Natural killer cell (primary cell): ENCODE data around the gene LCN12. TPM values are rescaled to one million over a fixed set of nuclear protein-coding genes. Genes with fewer than 3 reads are reported as not detected.

Experiments used
- ATAC-seq, 3 donors: fragments of 150-1000 bp in 2 of 3; fragments of 200-7000 bp in 1 of 3; cut with Tn5 transposase; 1 replicate in 1 of 3; 2 replicates in 2 of 3; pipeline ENCODE4 v1.10.0; 2021; ENCODE audit warnings: mild to moderate bottlenecking in 2 of 3, moderate library complexity in 2 of 3
- DNase-seq, 2 donors: peaks; one replicate each; pipeline versions ENCODE4 v3.0.0 to v3.0.0-alpha.2; 2013 to 2021; ENCODE audit warnings: mixed read lengths in 1 of 2
- H3K27ac ChIP-seq: one replicate; pipeline ENCODE4 v1.5.1; 2013; ENCODE audit warnings: mild to moderate bottlenecking, low read length
- H3K27me3 ChIP-seq: one replicate; pipeline ENCODE4 v1.6.1; 2013; ENCODE audit warnings: low read length; ENCODE audit not compliant: control insufficient read depth, insufficient read depth
- H3K36me3 ChIP-seq: one replicate; pipeline ENCODE4 v1.6.1; 2013; ENCODE audit warnings: low read length; ENCODE audit not compliant: control insufficient read depth, insufficient read depth
- H3K4me1 ChIP-seq: one replicate; pipeline ENCODE4 v1.6.1; 2013; ENCODE audit warnings: low read length; ENCODE audit not compliant: control insufficient read depth, insufficient read depth
- H3K4me3 ChIP-seq: one replicate; pipeline ENCODE4 v1.5.1; 2013; ENCODE audit warnings: low read length
- H3K9me3 ChIP-seq: one replicate; pipeline ENCODE4 v1.6.1; 2013; ENCODE audit warnings: low read length; ENCODE audit not compliant: control insufficient read depth, insufficient read depth
- H3K27ac Mint-ChIP-seq, 2 donors: one replicate each; pipeline ENCODE4 v1.8.0; 2022; ENCODE audit warnings: mild to moderate bottlenecking in 2 of 2, mixed read lengths in 2 of 2, moderate library complexity in 1 of 2
- H3K27me3 Mint-ChIP-seq, 2 donors: one replicate each; pipeline ENCODE4 v1.8.0; 2022; ENCODE audit warnings: low read depth in 2 of 2, mixed read lengths in 2 of 2
- H3K36me3 Mint-ChIP-seq: one replicate; pipeline ENCODE4 v1.8.0; 2022; ENCODE audit warnings: mixed read lengths
- H3K4me1 Mint-ChIP-seq, 2 donors: one replicate each; pipeline ENCODE4 v1.8.0; 2022; ENCODE audit warnings: mixed read lengths in 2 of 2
- H3K4me3 Mint-ChIP-seq: one replicate; pipeline ENCODE4 v1.8.0; 2022; ENCODE audit warnings: mild to moderate bottlenecking, moderate library complexity, mixed read lengths
- H3K9me3 Mint-ChIP-seq, 2 donors: one replicate each; pipeline ENCODE4 v1.8.0; 2022; ENCODE audit warnings: mixed read lengths in 2 of 2
- CTCF ChIP-seq: fragments of 200-600 bp; IDR thresholded peaks from one replicate; pipeline ENCODE4 v1.8.0; 2022; ENCODE audit warnings: antibody characterized with exemption
- WGBS: methylation state at CpG from one replicate; pipeline ENCODE4 v1.1.7; 2013; ENCODE audit warnings: missing lambda C conversion rate; ENCODE audit not compliant: insufficient coverage; 5-methylcytosine and 5-hydroxymethylcytosine counted together
- intact Hi-C: fragments of 100-400 bp; cut with micrococcal nuclease; formaldehyde crosslinking; loops from one replicate; pipeline ENCODE4 v1.14.2; 2022
- total RNA-seq, 4 donors: library from RNA; stranded (reverse); fragments of 120-200 nt in 1 of 4; gene quantifications; one replicate each; pipeline versions ENCODE4 v1.2.3 to v1.2.4, GENCODE V29; 2013 to 2022

The LCN12 gene
- total RNA-seq, 3 donors from 2014 or later (not counting 1 experiment from before 2014, with no cell fraction given), result 9.2 to 11.3 (median 9.8) TPM

DNA sequence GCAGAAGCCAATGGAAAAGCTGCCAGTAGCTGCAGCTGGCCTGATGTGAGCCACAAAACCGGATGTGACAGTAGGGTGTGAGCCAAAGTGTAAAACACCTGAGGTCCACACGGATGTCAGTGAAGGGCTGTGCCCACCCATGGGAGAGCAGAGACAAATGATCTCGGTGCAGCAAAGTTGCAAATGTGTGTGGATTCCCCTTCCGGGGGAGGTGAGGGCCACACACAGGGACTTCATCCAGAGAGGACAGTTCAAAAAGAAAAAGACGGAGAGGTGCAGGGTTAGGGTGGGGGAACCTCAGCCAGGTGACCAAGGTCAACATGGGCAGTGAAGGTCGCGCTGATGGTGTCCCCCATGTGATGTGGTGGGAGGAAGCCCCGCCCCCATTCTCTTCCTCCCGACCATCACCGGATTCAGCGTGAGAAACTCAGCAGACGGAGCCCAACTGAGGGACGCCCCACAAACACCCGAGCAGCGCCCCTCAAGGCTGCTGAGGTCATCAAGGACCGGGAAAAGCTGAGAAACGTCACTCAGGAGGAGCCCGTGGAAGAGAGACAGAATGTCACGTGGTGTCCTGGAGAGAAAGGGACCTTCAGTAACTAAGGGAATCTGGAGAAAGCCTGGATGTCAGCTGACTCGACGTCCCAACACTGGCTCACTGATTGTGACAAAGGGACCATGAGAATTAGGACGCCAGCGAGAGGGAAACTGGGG, 13.9 kb downstream of the LCN12 start:
- peak overlapping the region; percentile 70 for H3K4me3 Mint-ChIP-seq
- H3K27me3 ChIP-seq, result no peaks in the 10 kb centered on the region
- no peaks in the 10 kb centered on the region for H3K36me3 Mint-ChIP-seq

DNA sequence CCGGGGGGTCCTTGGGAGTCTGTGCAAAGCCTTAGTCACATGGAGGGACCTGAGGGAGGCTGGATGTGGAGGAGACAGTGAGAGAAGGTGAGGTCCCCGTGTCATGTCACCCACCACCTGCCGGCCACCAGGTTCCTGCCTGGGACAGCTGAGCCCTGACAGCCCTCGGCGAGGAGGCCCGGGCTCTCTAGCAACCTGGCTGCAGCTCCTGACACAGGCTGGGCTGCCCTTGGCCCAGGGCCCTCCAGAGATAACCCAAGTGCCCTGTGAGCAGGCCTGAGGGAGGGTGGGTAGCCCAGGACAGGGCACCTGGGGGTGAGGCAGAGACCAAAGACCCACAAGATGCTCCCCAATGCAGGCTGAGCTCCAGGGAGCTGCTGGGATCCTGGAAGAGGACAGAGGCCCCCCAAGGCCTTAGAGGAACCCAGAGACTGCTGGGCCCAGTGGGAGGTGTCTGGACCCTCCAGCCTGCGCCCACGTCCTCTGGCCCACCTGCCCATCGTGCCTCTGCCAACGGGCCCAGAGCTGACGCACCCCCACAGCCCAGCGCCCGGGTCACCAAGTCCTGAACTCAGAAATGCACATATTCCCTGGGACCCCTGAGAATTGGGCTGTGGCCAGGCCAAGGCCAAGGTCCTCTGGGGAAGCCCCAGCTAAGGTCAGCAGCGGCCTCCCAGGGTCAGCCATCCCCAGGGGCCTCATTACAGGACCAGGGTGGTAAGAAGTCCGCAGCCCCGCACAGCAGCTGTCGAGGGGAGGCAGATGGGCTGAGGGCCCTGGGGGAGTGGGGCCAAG, 16.5 kb downstream of the LCN12 start:
- Mint-ChIP-seq H3K36me3 (no peaks in the 10 kb centered on the region), H3K9me3 (no peaks in the 10 kb centered on the region), H3K4me3 (peak overlapping the region; percentile 21), H3K27me3 (no peaks in the 10 kb centered on the region), H3K4me1 (peaks cover 17 to 22% of the 10 kb centered on the region in 2 donors), H3K27ac (no peak overlapping the region)
- no peak overlapping the region for H3K4me3 ChIP-seq
- no peak for ATAC-seq
- H3K9me3 ChIP-seq, result no peaks in the 10 kb centered on the region
- H3K27ac ChIP-seq, result no peak overlapping the region
- WGBS, result 91% methylated on average over 17 of the region's 17 CpGs
- no peak for TF ChIP-seq CTCF
- intact Hi-C loops, result no loop called here
- H3K27me3 ChIP-seq, result no peaks in the 10 kb centered on the region
- peaks cover 45% of the 10 kb centered on the region for H3K4me1 ChIP-seq
- no peaks in the 10 kb centered on the region for H3K36me3 ChIP-seq
- no peak for DNase-seq

More for the DNA sequence above, 13.9 kb downstream of the LCN12 start:
- TF ChIP-seq CTCF, result no peak
- peak overlapping the region; percentile 76 to 83 for H3K27ac Mint-ChIP-seq
- Histone ChIP-seq H3K27ac (peak overlapping the region; percentile 42), H3K9me3 (no peaks in the 10 kb centered on the region), H3K4me3 (no peak overlapping the region), H3K4me1 (peaks cover 63% of the 10 kb centered on the region), H3K36me3 (no peaks in the 10 kb centered on the region)
- ATAC-seq (peak; percentile 40 to 71 (median 65)), DNase-seq (peak in 1 of 2 donors; percentile 80)
- no peaks in the 10 kb centered on the region for H3K9me3 Mint-ChIP-seq
- peaks cover 35 to 46% of the 10 kb centered on the region in 2 donors for H3K4me1 Mint-ChIP-seq
- H3K27me3 Mint-ChIP-seq, result no peaks in the 10 kb centered on the region
- 11% methylated on average over 23 of the region's 23 CpGs for WGBS
- intact Hi-C loops, result no loop called here

DNA sequence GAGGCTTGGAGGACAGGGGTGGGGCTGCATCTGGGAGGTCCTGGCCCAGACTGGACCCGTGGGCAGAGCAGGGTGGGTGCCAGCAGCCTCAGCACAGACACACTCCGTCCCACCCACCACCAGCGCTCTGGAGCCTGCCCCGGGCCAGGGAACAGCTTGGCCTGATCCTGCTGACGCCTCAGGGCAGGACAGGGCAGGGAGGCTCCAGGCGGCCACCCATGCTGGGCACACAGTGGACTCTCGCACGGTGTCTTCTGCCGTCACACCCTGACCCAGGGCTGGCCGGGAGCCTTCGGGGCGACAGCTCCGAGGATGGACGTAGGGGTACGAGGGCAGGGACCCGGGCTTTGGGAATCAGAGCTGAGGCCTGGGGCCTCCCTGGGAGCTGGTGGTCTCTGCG, 17.1 kb downstream of the LCN12 start:
- Histone ChIP-seq H3K9me3 (no peaks in the 10 kb centered on the region), H3K4me1 (peaks cover 45% of the 10 kb centered on the region), H3K36me3 (no peaks in the 10 kb centered on the region), H3K4me3 (no peak overlapping the region), H3K27me3 (no peaks in the 10 kb centered on the region), H3K27ac (no peak overlapping the region)
- Mint-ChIP-seq H3K9me3 (no peaks in the 10 kb centered on the region), H3K4me3 (no peak overlapping the region), H3K4me1 (peaks cover 17 to 27% of the 10 kb centered on the region in 2 donors), H3K27me3 (no peaks in the 10 kb centered on the region), H3K36me3 (no peaks in the 10 kb centered on the region), H3K27ac (no peak overlapping the region)
- DNase-seq (no peak), ATAC-seq (no peak)
- 89% methylated on average over 17 of the region's 17 CpGs for WGBS
- intact Hi-C loops, result no loop called here
- no peak for TF ChIP-seq CTCF
